HG02678 (cell line): ENCODE measurements around the gene SBNO2.

Experiments
- ATAC-seq: cut with Tn5 transposase; IDR thresholded peaks from one replicate; pipeline ENCODE4 v1.9.1; 2021; ENCODE audit warnings: mild to moderate bottlenecking, moderate library complexity; ENCODE audit not compliant: unreplicated experiment

The SBNO2 gene

GRCh38 chr19:1079566-1080111 lies 94.4 kb downstream of the SBNO2 start:
- ATAC-seq = no peak

DNA sequence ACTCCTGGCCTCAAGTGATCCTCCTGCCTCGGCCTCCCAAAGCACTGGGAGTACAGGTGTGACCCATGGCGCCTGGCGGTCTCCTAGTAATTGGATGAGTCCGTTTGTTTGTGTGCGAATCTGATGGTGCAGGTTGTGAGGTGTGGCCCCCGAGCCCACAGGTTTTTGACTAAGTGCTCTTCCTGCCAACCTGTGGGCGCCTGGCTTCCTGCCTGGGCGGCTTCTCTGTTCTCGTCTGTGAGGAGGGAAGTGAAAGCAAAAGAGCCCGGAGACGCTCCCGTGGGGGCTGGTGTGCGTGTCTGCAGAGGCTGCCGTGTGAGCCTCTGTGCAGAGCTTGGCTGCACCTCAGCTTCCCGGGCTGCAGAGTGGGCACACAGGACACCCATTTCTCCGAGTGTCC lies 97.1 kb downstream of the SBNO2 start:
- ATAC-seq = peak; percentile 61

- no peak for ATAC-seq
Observed at GRCh38 chr19:1076046-1076386, 98.1 kb downstream of the SBNO2 start.

- ATAC-seq = peak; percentile 45
Observed at GRCh38 chr19:1074544-1075283, 99.4 kb downstream of the SBNO2 start.

- ATAC-seq = no peak
Observed at GRCh38 chr19:1073956-1074517, 100.0 kb downstream of the SBNO2 start.

DNA sequence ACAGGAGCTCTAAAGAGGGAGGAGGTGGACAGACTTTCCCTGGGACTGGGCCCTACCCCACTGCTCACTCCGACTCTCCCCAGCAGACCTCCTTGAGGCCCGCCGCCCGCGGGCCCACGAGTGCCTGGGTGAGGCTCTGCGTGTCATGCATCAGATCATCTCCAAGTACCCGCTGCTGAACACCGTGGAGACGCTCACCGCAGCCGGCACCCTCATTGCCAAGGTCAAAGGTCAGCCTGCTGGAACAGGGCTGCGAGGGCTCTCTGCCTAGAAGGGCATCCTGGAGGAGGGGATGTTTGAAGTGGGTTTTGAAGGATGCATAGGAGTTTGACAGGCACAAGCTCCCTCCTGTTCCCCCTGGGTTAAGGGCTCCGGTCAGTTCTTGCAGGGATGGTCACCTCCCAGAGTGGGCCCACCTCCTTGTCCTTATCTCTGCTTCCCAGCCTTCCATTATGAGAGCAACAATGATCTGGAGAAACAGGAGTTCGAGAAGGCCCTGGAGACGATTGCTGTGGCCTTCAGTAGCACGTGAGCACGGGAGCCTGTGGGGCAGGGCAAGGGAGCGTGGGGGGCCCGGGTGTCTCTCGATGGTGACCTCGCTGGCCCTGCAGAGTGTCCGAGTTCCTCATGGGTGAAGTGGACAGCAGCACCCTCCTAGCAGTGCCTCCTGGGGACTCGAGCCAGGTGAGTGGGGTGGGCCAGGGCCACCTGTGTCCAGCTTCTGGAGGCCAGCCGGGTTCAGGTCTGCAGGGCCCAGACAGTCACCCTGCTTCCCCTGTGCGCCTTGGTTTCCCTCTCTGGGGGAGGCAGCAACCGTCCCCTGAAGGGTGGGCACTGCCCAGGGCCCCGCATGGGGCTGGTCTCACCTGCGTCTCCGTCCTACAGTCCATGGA lies 100.8 kb downstream of the SBNO2 start:
- ATAC-seq = no peak

- ATAC-seq = no peak
Observed at GRCh38 chr19:1072371-1073015, 101.6 kb downstream of the SBNO2 start.

GRCh38 chr19:1070931-1071791 lies 102.9 kb downstream of the SBNO2 start:
- no peak for ATAC-seq

DNA sequence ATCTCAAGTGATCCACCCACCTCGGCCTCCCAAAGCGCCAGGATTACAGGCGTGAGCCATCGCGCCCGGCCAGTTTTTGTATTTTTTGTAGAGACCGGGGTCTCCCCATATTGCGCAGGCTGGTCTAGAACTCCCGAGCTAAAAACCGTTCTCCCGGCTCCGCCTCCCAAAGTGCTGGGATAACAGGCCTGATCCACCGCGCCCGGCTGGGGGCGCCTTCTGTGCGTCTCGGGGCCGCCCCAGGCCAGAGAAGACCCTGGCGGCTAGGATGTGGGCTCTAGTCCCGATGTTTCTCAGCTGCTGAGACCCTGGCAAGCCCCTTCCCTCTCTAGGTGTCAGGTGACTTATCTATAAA lies 103.5 kb downstream of the SBNO2 start:
- no peak for ATAC-seq

DNA sequence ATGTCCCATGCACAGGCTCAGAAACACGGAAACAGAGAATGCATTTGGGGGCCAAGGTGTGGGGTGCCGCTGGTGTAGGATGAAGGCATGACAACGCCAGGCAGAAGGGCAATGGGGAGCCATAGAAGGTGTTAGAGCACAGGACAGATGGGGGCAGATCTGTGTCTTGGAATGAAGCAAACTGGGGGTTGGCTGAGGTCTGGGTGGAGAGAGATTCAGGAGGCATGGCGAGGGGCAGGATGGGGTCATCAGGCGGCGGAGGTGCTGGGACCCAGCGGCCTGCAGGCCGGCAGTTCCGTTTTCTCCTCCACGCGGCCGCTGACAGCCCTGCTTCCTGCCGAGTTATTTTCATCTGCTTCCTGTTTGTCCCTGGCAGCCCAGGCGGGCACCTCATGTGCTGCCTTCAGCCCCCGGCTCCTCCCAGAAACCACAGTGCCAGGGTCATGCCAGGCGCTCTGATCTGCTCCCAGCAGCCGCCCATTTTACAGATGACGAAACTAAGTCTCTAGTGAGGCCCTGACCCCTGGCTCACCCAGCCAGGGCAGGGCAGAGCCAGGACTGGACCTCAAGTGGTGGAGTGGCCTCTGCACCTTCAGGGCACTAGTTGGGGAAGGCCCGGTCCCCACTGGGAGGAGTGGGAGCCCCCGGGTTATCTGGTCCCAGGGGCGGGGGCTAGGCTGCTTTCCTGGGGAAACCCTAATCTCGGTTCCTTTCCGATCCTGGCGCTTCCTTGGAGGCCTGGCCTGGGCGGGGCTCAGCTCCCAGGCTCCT lies 104.9 kb downstream of the SBNO2 start:
- no peak for ATAC-seq

- no peak for ATAC-seq
Observed at GRCh38 chr19:1068009-1069001, 105.8 kb downstream of the SBNO2 start.

- ATAC-seq = peak; percentile 29
Observed at GRCh38 chr19:1067341-1067957, 106.6 kb downstream of the SBNO2 start.

DNA sequence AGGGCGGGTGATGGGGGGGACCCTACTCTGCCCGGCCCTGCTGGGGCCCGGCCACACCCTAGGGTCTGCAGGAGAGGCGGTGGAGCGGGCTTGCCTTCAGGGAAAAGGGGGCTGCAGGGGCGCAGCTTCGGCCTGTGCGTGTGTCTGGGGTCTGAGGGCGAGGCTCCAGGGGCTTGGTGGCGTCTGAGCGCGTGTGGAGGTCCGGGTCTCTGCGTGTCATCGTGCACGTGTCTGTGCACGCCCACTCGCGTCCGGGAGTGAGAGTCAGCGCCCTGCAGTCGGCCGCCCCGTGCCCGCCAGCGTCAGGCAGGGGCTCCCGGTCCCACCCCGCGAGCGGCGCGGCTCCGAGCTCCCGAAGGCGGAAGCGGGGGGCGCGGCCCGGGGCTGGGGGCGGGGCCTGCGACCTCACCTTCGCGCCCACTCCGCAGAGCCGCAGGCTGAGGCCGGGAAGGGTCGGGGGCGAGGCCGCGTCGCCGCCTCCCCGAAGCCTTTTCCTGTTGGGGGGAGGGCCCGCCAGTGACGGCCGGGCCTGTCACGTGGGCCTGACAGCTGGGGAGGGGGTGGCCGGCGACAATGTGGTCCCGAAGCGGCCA lies 107.2 kb downstream of the SBNO2 start, which contains the start of gene ARHGAP45:
Gene ARHGAP45, plus strand, starts transcription at position 420 of the 593 bp plus-strand sequence. CDS start 239 bp downstream, outside the sequence.
- peak; percentile 47 for ATAC-seq

DNA sequence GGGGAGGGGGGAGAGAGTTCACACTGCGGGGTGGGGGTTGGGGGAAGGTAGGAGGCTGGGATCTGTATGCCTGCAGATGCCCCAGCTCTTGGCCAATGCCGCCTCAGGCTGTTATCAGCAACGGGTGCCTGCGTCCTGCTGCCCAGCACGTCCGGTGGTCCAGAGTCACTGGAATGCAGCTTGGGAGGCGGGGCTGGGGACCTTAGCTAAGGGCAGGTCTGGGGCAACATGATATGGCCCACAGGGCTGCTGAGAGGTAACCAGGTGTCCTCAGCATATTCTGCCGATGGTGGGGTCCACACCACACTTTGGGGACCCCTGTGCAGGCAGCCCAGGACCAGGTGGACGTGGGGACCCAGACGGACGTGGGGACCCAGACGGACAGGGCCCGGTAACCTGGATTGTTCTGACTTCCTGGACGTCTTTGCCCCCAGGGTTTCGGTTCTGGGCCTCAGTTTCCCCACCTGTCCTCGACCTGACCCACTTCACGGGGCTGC lies 107.8 kb downstream of the SBNO2 start:
- ATAC-seq = no peak

DNA sequence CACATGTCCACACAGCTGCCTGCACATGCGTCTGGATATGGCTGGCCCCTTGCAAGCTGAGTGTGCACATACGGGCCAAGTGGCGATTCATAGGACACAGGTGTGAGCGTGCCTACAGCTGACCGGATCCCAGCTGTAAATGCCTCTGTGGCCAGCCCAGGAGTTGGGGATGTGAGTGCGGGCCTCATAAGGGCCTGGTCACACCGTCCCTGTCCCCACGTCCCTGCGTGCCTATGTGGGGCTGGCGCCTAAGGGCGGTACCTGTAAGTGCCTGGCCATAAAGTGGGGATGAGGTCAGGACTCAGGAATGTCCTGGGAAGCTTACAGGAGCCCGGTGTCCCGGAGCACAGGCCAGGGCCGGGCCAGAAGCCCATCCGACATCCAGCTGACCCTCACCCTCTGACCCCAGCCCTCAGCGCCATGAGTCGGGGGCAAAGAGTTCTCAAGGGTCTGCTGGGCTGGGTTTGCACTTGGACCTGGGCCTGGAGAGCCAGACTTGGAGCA lies 108.4 kb downstream of the SBNO2 start:
- no peak for ATAC-seq

GRCh38 chr19:1064661-1065605 lies 109.1 kb downstream of the SBNO2 start:
- ATAC-seq = peak; percentile 30
